Measurements from ENCODE around the gene ITGB1.
"Not testable (repeated sequence)": the region's sequence is repeated elsewhere in the genome, so short reads cannot be mapped to it uniquely, and the experiment has no call there.

The ITGB1 gene

DNA sequence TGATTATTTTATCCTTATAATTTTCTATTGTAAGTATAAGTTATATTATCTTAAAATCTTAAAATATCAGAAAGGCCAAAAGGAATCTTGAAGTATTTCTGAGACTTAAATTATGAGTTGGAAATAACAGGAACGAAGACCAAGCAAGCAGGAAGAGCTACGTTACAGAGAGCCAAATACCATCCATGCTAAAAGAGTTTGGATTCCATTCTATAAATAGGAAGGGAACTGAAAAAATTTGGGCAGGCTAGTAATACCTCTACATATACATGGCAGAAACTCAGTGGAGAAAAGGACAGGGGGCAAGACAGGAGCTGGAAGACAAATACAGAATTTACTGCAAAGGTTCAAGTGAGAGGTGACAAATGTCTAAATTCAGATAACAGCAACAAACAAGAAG is 16.7 kb downstream of the ITGB1 start:
- no peak overlapping the region for H3K4me3 ChIP-seq (ENCODE audit: low read length)
- no peak for DNase-seq (ENCODE audit: low read depth, low spot score)

DNA sequence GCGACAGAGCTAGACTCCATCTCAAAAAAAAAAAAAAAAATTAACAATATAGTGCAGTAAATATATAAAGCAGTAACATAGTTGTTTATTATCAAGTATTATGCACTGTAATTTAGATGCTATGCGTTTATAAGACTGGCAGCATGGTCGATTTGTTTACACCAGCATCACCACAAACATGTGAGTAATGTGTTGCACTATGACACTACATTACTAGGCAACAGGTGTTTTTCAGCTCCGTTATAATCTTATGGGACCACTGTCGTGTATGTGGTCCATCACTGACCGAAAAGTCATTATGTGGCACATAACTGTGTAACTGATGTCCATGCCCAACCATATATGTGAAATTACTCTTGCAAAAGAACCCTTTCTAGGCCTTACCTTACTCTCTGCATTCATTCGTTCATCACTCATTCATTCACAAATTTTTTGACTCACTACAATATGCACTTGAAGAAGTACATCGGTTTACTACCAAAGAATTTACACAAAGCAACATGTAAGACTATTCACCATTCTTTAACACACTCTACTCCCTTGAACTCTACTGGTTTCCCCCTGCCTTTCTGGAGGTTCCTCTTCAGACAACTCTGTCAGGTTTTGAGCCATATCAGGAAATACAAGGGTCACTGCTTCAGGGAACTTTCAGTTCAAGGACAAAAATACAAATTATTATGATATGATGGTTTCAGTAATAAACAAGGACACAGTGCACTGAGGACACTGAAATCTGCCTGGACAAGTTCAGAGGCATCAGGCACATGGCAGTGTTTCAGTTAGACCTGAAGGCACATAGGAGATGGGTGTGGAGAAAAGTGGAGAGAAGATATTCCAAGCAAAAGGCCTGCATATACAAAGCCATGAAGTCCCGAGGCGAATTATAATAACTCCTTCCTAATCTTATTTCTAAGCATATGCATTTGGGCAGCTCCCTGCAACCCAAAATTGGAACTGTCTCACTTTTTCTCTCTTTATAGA is 17.4 kb downstream of the ITGB1 start:
- no peak overlapping the region for H3K4me3 ChIP-seq (ENCODE audit: low read length)
- DNase-seq (ENCODE audit: low read depth, low spot score): no peak

DNA sequence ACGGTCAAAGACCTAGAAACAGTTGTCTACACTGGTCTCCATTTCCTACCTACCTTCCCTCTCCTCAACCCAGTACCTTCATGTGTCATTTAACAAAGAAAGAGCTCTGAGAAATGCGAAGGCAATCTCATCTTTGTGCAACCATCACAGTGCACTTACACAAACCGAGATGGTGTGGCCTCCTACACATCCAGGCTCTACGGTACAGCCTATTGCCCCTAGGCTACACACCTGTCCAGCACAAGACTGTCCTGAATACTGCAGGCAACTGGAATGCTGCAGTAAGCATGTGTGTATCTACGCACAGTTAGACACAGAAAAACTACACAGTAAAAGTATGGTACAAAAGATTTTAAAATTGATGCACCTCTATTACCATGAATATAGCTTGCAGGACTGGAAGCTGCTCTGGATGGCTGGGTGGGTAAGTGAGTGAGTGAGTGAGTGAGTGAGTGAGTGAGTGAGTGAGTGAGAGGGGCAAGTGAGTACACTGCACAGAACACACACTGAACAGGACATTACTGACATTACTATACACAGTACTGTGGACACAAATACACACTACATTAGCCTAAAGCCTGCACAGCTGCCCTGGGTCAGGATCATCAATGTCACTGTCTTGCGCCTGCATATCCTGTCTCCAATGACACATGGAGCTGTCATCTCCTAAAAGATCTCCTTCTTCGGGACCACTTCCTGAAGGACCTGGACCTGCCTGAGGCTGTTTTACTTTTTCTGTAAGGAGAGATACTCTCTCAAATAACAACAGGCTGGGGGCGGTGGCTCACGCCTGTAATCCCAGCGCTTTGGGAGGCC is 18.5 kb downstream of the ITGB1 start:
- H3K4me3 ChIP-seq (ENCODE audit: low read length): no peak overlapping the region
- no peak for DNase-seq (ENCODE audit: low read depth, low spot score)

DNA sequence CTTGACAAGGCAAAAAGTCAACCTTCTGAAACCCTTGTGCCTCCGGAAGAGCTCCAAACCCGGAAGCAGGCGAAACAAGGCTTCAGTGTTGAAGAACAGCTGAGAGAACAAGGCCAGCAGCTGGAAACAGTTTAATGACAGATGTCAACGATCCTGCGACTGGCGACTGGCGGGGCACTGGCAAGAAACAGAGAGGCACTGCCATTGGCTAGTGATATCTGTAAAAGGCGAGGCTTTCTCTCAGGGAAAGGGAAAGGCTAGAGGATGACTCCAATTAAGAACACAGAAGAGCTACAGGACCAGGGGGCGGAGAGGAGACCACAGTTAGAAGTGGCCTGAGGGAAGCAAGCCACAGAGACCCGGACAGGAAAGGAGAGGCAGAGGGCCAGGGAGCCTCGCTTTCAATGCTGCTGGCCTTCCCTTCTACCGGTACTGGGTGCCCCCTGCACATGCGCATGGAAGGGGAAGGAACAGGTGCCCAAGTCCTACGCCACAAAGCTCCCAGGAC is 19.4 kb downstream of the ITGB1 start:
- no peak for DNase-seq (ENCODE audit: low read depth, low spot score)
- no peak overlapping the region for H3K4me3 ChIP-seq (ENCODE audit: low read length)

DNA sequence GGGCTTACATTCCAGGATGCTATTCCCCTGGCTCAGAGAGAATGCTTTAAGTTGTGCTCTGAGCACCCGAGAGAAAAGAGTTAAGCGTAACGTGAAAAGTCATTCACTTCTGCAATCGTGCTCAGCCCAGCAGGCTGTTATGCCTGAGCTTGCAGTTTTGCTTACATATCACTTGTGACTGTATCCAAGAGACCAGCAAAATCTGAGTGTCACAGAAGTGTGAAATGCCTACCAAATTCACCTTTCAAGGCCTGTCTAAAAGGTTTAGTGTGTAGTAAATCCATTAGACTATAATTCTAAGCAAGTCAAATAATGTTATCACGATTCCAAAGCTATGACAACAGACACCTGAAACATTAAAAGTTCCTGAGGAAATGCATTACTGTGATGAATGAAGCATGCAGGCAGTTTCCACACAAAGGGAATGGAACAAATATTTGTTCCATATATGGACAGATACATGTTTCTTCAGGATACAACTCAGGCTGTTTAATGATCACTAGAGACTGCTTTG is 20.1 kb downstream of the ITGB1 start:
- H3K4me3 ChIP-seq (ENCODE audit: low read length): no peak overlapping the region
- DNase-seq (ENCODE audit: low read depth, low spot score): no peak

GRCh38 chr10:32932225-32932729 is 25.8 kb downstream of the ITGB1 start:
- H3K4me3 ChIP-seq (ENCODE audit: low read length): no peak overlapping the region
- no peak for DNase-seq (ENCODE audit: low read depth, low spot score)

GRCh38 chr10:32931593-32931992 is 26.4 kb downstream of the ITGB1 start:
- DNase-seq (ENCODE audit: low read depth, low spot score): no peak
- no peak overlapping the region for H3K4me3 ChIP-seq (ENCODE audit: low read length)

- no peak overlapping the region for H3K4me3 ChIP-seq (ENCODE audit: low read length)
- DNase-seq (ENCODE audit: low read depth, low spot score): no peak
These were observed 28.0 kb downstream of the ITGB1 start for GRCh38 chr10:32930036-32930435.

DNA sequence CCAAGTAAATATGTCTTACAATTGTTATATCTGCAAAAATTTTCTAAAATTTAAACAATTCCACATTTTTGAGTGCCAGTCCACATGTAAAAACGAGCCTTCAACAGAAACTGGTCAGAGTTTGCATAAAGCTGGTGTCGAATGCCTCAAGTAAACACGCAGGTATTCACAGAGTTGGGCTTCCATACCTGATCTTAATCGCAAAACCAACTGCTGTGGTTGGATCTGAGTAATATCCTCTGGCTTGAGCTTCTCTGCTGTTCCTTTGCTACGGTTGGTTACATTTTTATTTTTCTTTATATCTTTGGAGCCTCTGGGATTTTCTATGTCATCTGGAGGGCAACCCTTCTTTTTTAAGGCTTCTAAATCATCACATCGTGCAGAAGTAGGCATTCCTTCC is 28.4 kb downstream of the ITGB1 start:
- no peak for DNase-seq (ENCODE audit: low read depth, low spot score)
- H3K4me3 ChIP-seq (ENCODE audit: low read length): no peak overlapping the region

DNA sequence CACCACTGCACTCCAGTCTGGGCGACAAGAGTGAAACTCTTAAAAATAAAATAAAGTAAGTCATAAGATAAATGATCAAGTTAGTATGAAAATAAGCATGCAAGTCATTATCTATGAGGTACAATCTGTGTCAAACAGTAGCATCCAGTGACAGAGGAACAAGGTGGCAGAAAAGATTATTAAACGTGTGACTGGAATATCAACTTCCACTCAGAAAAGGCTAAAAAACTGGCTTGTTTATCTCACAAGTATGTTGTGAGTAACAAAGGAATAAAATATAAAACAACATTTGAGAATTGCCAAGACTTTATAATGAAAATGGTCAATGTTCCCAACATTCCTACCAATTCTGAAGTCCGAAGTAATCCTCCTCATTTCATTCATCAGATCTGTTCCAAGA is 30.3 kb downstream of the ITGB1 start:
- no peak for DNase-seq (ENCODE audit: low read depth, low spot score)
- no peak overlapping the region for H3K4me3 ChIP-seq (ENCODE audit: low read length)

- DNase-seq (ENCODE audit: low read depth, low spot score): no peak
- no peak overlapping the region for H3K4me3 ChIP-seq (ENCODE audit: low read length)
These were observed 34.2 kb downstream of the ITGB1 start for GRCh38 chr10:32923849-32924248.

DNA sequence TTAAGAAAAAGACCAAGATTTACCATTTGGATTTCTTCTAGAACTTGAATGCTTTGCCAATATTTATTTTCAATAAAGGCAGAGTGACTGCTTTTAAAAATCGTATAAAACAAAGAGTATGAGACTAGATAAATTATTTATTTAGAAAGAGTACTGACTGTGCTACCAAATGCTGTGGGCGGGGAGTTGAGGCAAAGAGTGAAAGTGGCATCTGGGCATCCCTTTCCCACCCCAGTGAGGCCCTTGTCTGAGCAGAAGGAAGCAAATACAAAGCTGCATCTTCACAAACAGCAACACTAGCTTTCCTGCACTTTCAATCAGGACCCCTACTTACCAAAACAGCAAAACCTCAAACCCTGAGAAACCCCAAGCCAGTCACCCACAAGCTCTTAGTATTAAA is 34.9 kb downstream of the ITGB1 start:
- peak; percentile 26 for DNase-seq (ENCODE audit: low read depth, low spot score)
- H3K4me3 ChIP-seq (ENCODE audit: low read length): no peak overlapping the region

DNA sequence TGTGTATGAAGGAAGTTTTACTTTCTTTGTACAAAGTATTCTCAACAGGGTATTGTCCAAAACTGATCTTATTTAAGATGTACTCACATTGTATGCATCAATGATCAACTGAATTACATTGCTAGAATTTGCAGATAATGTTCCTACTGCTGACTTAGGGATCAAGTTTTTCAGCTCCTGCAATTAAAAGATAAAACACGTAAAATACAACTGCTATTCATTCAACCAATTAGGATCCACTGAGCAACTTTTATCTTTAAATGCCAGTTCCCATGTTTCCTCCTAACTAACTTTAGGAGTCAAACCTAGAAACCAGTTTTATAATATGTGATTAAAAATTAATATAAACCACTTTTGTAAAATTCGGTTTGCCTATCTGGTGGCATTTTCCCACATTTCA is 35.9 kb downstream of the ITGB1 start:
- no peak for DNase-seq (ENCODE audit: low read depth, low spot score)
- H3K4me3 ChIP-seq (ENCODE audit: low read length): no peak overlapping the region

DNA sequence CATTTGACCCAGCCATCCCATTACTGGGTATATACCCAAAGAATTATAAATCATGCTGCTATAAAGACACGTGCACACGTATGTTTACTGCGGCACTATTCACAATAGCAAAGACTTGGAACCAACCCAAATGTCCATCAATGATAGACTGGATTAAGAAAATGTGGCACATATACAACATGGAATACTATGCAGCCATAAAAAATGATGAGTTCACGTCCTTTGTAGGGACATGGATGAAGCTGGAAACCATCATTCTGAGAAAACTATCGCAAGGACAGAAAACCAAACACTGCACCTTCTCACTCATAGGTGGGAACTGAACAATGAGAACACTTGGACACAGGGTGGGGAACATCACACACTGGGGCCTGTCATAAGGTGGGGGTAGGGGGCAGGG is 40.2 kb downstream of the ITGB1 start:
- DNase-seq (ENCODE audit: low read depth, low spot score); H3K4me3 ChIP-seq (ENCODE audit: low read length): not testable (repeated sequence)

DNA sequence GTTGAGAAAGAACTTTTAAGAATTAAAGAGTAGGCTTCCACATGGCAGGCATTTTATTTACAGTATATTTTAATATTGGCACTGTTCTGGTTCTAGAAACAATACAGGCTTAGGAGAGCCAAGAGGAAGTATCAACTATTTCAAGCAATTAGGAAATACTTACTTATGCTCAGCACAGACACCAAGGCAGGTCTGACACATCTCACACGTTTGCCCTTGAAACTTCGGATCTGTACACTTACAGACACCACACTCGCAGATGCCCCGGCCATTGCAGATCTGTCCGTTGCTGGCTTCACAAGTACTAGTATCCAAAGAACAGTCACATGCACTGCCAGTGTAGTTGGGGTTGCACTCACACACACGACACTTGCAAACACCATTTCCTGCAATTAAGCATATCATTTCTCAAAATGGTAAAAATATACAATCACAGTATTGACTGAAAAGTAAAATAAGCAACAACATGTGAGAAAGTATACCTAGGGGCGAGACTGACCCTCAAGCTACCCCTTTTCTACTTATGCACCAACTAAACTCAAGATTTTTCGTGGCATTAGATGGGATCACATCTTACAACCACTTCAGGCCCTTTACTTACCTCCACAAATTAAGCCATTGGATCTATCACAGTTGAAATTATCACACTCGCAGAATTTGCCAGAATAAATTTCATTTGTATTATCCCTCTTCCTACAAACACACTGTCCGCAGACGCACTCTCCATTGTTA is 46.6 kb downstream of the ITGB1 start:
- no peak overlapping the region for H3K4me3 ChIP-seq (ENCODE audit: low read length)
- no peak for DNase-seq (ENCODE audit: low read depth, low spot score)

GRCh38 chr10:32909970-32910369 is 48.1 kb downstream of the ITGB1 start:
- DNase-seq (ENCODE audit: low read depth, low spot score); H3K4me3 ChIP-seq (ENCODE audit: low read length): not testable (repeated sequence)

DNA sequence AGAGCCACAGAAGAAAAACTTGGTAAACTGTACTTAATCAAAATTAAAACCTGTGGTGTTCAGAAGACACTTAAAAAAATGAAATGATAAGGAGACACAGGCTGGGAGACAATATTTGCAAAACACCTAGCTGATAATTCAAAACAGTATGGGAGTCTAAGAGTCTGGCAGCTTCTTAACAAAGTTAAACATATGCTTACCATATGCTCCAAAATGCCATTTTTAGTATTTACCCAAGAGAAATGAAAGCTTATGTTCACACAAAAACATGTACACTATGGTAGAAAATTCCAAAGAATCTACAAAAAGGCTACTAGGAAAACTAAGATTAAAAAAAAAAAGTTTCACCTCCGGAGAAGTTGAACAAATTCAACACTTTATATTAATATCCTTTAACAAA is 48.6 kb downstream of the ITGB1 start:
- no peak for DNase-seq (ENCODE audit: low read depth, low spot score)
- H3K4me3 ChIP-seq (ENCODE audit: low read length): no peak overlapping the region

- DNase-seq (ENCODE audit: low read depth, low spot score): no peak
- H3K4me3 ChIP-seq (ENCODE audit: low read length): no peak overlapping the region
These were observed 51.4 kb downstream of the ITGB1 start for GRCh38 chr10:32906595-32906994.

GRCh38 chr10:32905466-32905865 is 52.6 kb downstream of the ITGB1 start:
- DNase-seq (ENCODE audit: low read depth, low spot score): no peak
- H3K4me3 ChIP-seq (ENCODE audit: low read length): no peak overlapping the region

All from Jurkat, Clone E6-1 (cell line).